Spleen (tissue), 11 donors: ENCODE data around the gene APOBEC2. TPM values are rescaled to one million over a fixed set of nuclear protein-coding genes. Genes with fewer than 3 reads are reported as not detected.

ENCODE experiments used
- DNase-seq: peaks from one replicate; pipeline ENCODE4 v3.0.0-alpha.2; 2020
- H3K27ac ChIP-seq, 8 donors: fragments of 200-600 bp; sonication (generic) in 7 of 8; 1 replicate in 4 of 8; 2 replicates in 4 of 8; pipeline versions ENCODE4 v1.5.0 to v1.8.0; 2016 to 2021; ENCODE audit warnings: inconsistent platforms in 4 of 8, mild to moderate bottlenecking in 4 of 8, moderate library complexity in 1 of 8
- H3K27me3 ChIP-seq, 7 donors: fragments of 200-600 bp; sonication (generic) in 6 of 7; replicated peaks in 1 of 7; 1 replicate in 4 of 7; 2 replicates in 3 of 7; pipeline versions ENCODE4 v1.5.0 to v1.8.0; 2016 to 2021; ENCODE audit warnings: inconsistent platforms in 3 of 7, mild to moderate bottlenecking in 1 of 7
- H3K36me3 ChIP-seq, 6 donors: fragments of 200-600 bp; sonication (generic) in 5 of 6; 1 replicate in 4 of 6; 2 replicates in 2 of 6; pipeline versions ENCODE4 v1.5.0 to v1.8.0; 2016 to 2021; ENCODE audit warnings: inconsistent platforms in 2 of 6
- H3K4me1 ChIP-seq, 6 donors: fragments of 200-600 bp; sonication (generic) in 5 of 6; 1 replicate in 3 of 6; 2 replicates in 3 of 6; pipeline versions ENCODE4 v1.5.0 to v1.8.0; 2016 to 2021; ENCODE audit warnings: inconsistent platforms in 3 of 6
- H3K4me3 ChIP-seq, 8 donors: fragments of 200-600 bp; sonication (generic) in 7 of 8; 1 replicate in 4 of 8; 2 replicates in 4 of 8; pipeline versions ENCODE4 v1.5.0 to v1.8.0; 2016 to 2021; ENCODE audit warnings: inconsistent platforms in 4 of 8, mild to moderate bottlenecking in 4 of 8, moderate library complexity in 2 of 8
- H3K9me3 ChIP-seq, 8 donors: fragments of 200-600 bp; sonication (generic) in 7 of 8; 1 replicate in 4 of 8; 2 replicates in 4 of 8; pipeline versions ENCODE4 v1.5.0 to v1.8.0; 2016 to 2021; ENCODE audit warnings: inconsistent platforms in 4 of 8
- POLR2A ChIP-seq, 3 donors: fragments of 450-650 bp; IDR thresholded peaks; one replicate each; pipeline ENCODE4 v1.5.1; 2017; ENCODE audit warnings: antibody characterized with exemption in 3 of 3, mild to moderate bottlenecking in 1 of 3
- POLR2AphosphoS5 ChIP-seq, 3 donors: sonication (generic); formaldehyde crosslinking; IDR thresholded peaks; one replicate each; pipeline ENCODE4 v1.5.1; 2017; ENCODE audit warnings: antibody characterized with exemption in 3 of 3
- WGBS, 5 donors: extraction: QIAGEN DNeasy Blood & Tissue Kit in 3 of 5; methylation state at CpG; one replicate each; pipeline versions ENCODE4 v1.1.5 to v1.1.7; 2013 to 2018; 5-methylcytosine and 5-hydroxymethylcytosine counted together
- intact Hi-C: fragments of 100-400 bp; cut with DNase I; formaldehyde crosslinking; loops from one replicate; pipeline ENCODE4 v1.15.0; 2023; ENCODE audit warnings: low total_unique reads
- polyA plus RNA-seq, 3 donors: library from polyadenylated mRNA; stranded (reverse); fragments of 200-250 nt; gene quantifications; one replicate each; pipeline ENCODE4 v1.2.1, GENCODE V29; 2013
- total RNA-seq, 7 donors: library from RNA; depleted of rRNA in 3 of 7; stranded (reverse); fragments of >200 nt in 3 of 7; fragmentation: NEBNext Ultra II Directional in 4 of 7; extraction: Animal tissue kit (Norgen Biotek cat#: 25700) in 4 of 7; gene quantifications; one replicate each; pipeline versions ENCODE4 v1.1.0 to v1.2.1, GENCODE V29; 2016 to 2021
- TF ChIP-seq, protein P1 (sequence below), 11 experiments: fragments of 200-600 bp in 7 of 11; fragments of 450-650 bp in 4 of 11; sonication (generic) in 4 of 11; IDR thresholded peaks in 8 of 11; conservative IDR thresholded peaks in 3 of 11; 1 replicate in 7 of 11; 2 replicates in 4 of 11; pipeline versions ENCODE4 v1.4.0 to v1.8.0; 2016 to 2021; ENCODE audit warnings: antibody characterized with exemption in 11 of 11, inconsistent platforms in 4 of 11, mild to moderate bottlenecking in 1 of 11
- donor health status: healthy with polysubstance abuse.
- donor health status: DM: no; HTN: no; CAD: no; lungs with moderate emphysema.
- donor health status: DM: no; HTN: no; CAD: no.
- donor health status: Bipolar disorder and iron deficiency.
- donor health status: healthy.
- donor health status: DM: no; HTN: no; CAD: no.
- donor health status: DM: yes; HTN: yes; CAD: no.

APOBEC2 gene
- total and polyA plus RNA-seq, 10 donors, result 0.23 TPM; not detected in 9

DNA sequence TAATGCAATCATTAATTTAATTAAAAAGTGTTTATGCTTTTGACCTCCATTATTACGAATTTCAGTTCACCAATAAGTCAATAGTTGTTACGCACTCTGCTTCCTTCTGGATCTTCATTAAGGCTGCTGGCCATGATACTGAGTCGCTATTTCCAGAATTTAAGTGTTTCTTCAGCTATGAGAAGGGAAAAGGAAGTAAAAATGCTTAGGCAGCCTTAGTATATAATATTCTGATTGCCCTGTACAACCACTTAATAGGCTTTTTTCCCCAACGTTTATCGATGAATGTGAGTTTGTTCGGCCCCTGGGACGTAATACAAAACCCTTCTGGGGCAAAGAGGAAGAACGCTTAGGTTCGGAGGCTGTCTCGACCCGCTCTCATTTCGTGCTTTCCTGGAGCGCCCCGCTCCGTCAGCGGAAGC is 18.5 kb downstream of the APOBEC2 start:
- H3K27me3 ChIP-seq, result no peaks in the 10 kb centered on the region
- peak overlapping the region; percentile 47 to 94 (median 86) for H3K4me3 ChIP-seq
- peak overlapping the region; percentile 91 to 100 (median 99) for H3K27ac ChIP-seq
- DNase-seq, result peak; percentile 94
- no peaks in the 10 kb centered on the region for H3K9me3 ChIP-seq
- peaks cover 0 to 43% (median 31%) of the 10 kb centered on the region in 6 donors for H3K36me3 ChIP-seq
- 0 to 1% (median 1%) methylated on average over 16 of the region's 16 CpGs for WGBS, 5 donors
- H3K4me1 ChIP-seq, result peaks cover 29 to 54% (median 42%) of the 10 kb centered on the region in 6 donors
- TF ChIP-seq POLR2AphosphoS5 (IDR thresholded peaks at IDR 0.05), result peak in 1 of 3 donors; percentile 89
- TF ChIP-seq, protein P1, sequence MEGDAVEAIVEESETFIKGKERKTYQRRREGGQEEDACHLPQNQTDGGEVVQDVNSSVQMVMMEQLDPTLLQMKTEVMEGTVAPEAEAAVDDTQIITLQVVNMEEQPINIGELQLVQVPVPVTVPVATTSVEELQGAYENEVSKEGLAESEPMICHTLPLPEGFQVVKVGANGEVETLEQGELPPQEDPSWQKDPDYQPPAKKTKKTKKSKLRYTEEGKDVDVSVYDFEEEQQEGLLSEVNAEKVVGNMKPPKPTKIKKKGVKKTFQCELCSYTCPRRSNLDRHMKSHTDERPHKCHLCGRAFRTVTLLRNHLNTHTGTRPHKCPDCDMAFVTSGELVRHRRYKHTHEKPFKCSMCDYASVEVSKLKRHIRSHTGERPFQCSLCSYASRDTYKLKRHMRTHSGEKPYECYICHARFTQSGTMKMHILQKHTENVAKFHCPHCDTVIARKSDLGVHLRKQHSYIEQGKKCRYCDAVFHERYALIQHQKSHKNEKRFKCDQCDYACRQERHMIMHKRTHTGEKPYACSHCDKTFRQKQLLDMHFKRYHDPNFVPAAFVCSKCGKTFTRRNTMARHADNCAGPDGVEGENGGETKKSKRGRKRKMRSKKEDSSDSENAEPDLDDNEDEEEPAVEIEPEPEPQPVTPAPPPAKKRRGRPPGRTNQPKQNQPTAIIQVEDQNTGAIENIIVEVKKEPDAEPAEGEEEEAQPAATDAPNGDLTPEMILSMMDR (IDR thresholded peaks at IDR 0.05 in 8 of 11, conservative IDR thresholded peaks at IDR 0.05 in 3 of 11), result no peak
- TF ChIP-seq POLR2A (IDR thresholded peaks at IDR 0.05), result peak in 1 of 3 donors; percentile 78
- intact Hi-C loops, result no loop called here

DNA sequence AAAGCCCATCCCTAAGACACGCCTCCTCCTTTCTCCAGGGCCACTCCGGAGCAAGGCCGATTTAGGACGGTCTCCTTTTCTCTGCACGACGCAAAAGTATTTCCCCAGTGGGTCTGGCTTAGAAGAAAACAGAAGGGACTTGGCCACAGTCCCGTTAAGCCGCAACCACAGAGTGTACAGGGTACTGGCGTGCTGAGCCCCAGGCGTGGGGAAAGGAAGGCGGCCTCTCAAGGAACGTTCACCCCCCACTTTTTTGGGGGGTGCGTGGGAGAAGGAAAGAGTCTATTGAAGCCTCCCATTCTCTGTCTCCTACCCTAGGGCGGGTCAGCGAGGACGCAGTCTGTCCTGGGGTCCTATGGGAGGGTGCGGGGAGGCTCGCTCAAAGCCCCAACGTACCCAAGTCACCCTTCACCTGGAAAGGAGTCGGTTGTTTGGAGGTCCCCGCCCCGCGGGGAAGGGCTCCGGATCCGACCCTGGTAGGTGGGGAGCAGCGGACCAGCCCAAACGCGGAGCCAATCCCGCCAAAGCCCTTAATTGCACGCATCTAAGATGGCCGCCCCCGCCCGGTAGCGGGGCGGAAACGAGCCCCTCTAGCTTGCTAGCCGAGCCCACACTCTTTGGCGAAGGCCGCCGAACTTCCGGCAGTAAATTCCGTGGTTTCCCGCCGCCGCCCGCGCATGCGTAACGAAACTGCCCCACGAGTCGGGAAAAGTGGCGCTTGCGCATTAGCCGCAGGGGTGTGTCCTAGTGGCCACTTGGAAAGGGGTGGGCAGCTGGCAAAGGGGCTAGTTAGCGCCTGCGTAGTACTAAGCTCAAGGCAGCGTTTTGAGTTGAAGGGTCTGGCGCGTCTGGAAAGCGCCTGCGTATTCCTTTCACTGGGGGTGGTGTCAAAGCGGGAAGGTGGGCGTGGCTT is 19.2 kb downstream of the APOBEC2 start, which contains the start of gene OARD1:
OARD1 (minus strand) TSS at position 434 of the 913 bp plus-strand sequence. CDS start 722 bp downstream, outside the sequence.
- TF ChIP-seq POLR2AphosphoS5 (IDR thresholded peaks at IDR 0.05) (peak; percentile 90 to 92 (median 90)), POLR2A (IDR thresholded peaks at IDR 0.05) (peak in 1 of 3 donors; percentile 76)
- TF ChIP-seq, protein P1 (IDR thresholded peaks at IDR 0.05 in 8 of 11, conservative IDR thresholded peaks at IDR 0.05 in 3 of 11), result peak in 2 of 11 experiments; percentile 41 to 59
- DNase-seq, result peak; percentile 100
- H3K36me3 ChIP-seq, result peaks cover 0 to 36% (median 27%) of the 10 kb centered on the region in 6 donors
- WGBS, 5 donors, result 0 to 1% (median 1%) methylated on average over 40 to 63 of the region's 63 CpGs
- no peaks in the 10 kb centered on the region for H3K9me3 ChIP-seq
- intact Hi-C loops, result no loop called here
- H3K4me3 ChIP-seq, result peak within 1 kb of the TSS; percentile 71 to 94 (median 86)
- H3K27ac ChIP-seq, result peak within 1 kb of the TSS; percentile 91 to 100 (median 99)
- no peaks in the 10 kb centered on the region for H3K27me3 ChIP-seq
- H3K4me1 ChIP-seq, result peaks cover 32 to 54% (median 40%) of the 10 kb centered on the region in 6 donors

DNA sequence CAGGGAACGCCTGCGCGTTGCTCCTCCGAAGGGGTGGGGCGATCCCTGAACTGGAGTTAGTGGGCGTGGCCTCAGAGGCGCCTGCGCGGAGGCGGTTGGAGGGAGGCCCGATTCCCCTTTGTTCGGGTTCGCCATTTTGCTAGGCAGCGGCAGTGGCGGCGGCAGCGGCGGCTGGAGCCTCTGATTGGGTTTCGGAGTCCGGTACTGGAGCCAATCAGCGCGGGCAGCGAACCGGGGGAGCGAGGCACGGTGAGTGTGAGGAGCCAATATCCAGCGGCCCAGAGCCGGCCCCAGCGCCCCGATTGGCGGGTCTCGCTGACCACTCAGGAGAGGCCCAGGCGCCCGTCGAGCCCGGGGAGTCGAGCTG is 19.8 kb downstream of the APOBEC2 start, which contains the start of gene NFYA:
NFYA (plus strand) TSS at position 139 of the 367 bp plus-strand sequence. CDS start 6,116 bp downstream, outside the sequence.
- Histone ChIP-seq H3K36me3 (peaks cover 0 to 30% (median 21%) of the 10 kb centered on the region in 6 donors), H3K27me3 (no peaks in the 10 kb centered on the region), H3K27ac (peak within 1 kb of the TSS; percentile 91 to 100 (median 99)), H3K4me3 (peak within 1 kb of the TSS; percentile 71 to 94 (median 86)), H3K4me1 (peaks cover 32 to 60% (median 40%) of the 10 kb centered on the region in 6 donors), H3K9me3 (no peaks in the 10 kb centered on the region)
- peak; percentile 26 to 80 (median 70) for TF ChIP-seq POLR2AphosphoS5 (IDR thresholded peaks at IDR 0.05)
- TF ChIP-seq, protein P1 (IDR thresholded peaks at IDR 0.05 in 8 of 11, conservative IDR thresholded peaks at IDR 0.05 in 3 of 11), result no peak
- 0 to 1% (median 0%) methylated on average over 3 to 37 of the region's 37 CpGs for WGBS, 5 donors
- intact Hi-C loops, result no loop called here
- DNase-seq, result no peak
